SK-N-SH (cell line): ENCODE measurements around the gene AFG3L2. TPM values are rescaled to one million over a fixed set of nuclear protein-coding genes. Genes with fewer than 3 reads are reported as not detected.

Experiments used
- CTCF ChIA-PET: fragments of 300-600, 350-600 bp; formaldehyde crosslinking; extraction: SDS; loops from one replicate; lab custom pipeline; 2021; lab: Yijun Ruan, JAX
- POLR2A ChIA-PET: fragments of 350-600 bp; sonication (Branson Sonifier 250); formaldehyde crosslinking; extraction: SDS; loops from one replicate; lab custom pipeline; 2020; ENCODE audit warnings: antibody characterized with exemption, inconsistent platforms; lab: Yijun Ruan, JAX
- DNase-seq: peaks from one replicate; pipeline ENCODE4 v3.0.0; 2012
- H2AFZ ChIP-seq: fragments of 200-600 bp; sonication (generic); 2 replicates; pipeline ENCODE4 v1.8.1; 2016; ENCODE audit warnings: antibody characterized with exemption, mild to moderate bottlenecking, low read depth
- H3F3A ChIP-seq: fragments of 200-600 bp; sonication (generic); replicated peaks from 2 replicates; pipeline ENCODE3; 2016; ENCODE audit warnings: antibody characterized with exemption, mild to moderate bottlenecking; ENCODE audit not compliant: insufficient read depth
- H3K27ac ChIP-seq, 2 experiments: fragments of 200-500 bp in 1 of 2; fragments of 200-600 bp in 1 of 2; sonication (Bioruptor generic) in 1 of 2; sonication (generic), shearing (Covaris generic) in 1 of 2; 2 replicates each; pipeline versions ENCODE4 v1.5.1 to v1.6.1; 2014 to 2016; ENCODE audit warnings: low read depth in 2 of 2, inconsistent platforms in 1 of 2, low read length in 1 of 2, mild to moderate bottlenecking in 1 of 2, mixed read lengths in 1 of 2
- H3K27me3 ChIP-seq: fragments of 200-600 bp; sonication (generic), shearing (Covaris generic); 2 replicates; pipeline ENCODE4 v1.6.1; 2016; ENCODE audit warnings: mixed run types; ENCODE audit not compliant: insufficient read depth
- H3K36me3 ChIP-seq, 2 experiments: fragments of 200-500 bp in 1 of 2; fragments of 200-600 bp in 1 of 2; sonication (Bioruptor generic) in 1 of 2; sonication (generic) in 1 of 2; replicated peaks in 1 of 2; 2 replicates each; pipeline versions ENCODE3 to v1.5.1; 2014 to 2016; ENCODE audit warnings: low read length in 1 of 2, mild to moderate bottlenecking in 1 of 2; ENCODE audit not compliant: insufficient read depth in 2 of 2, control insufficient read depth in 1 of 2
- H3K4me1 ChIP-seq, 2 experiments: fragments of 200-500 bp in 1 of 2; fragments of 200-600 bp in 1 of 2; sonication (Bioruptor generic) in 1 of 2; sonication (generic), shearing (Covaris generic) in 1 of 2; 2 replicates each; pipeline versions ENCODE4 v1.5.1 to v1.6.1; 2014 to 2016; ENCODE audit warnings: low read depth in 1 of 2, low read length in 1 of 2, mixed run types in 1 of 2; ENCODE audit not compliant: insufficient read depth in 2 of 2, control insufficient read depth in 1 of 2
- H3K4me2 ChIP-seq: fragments of 200-600 bp; sonication (generic), shearing (Covaris generic); 2 replicates; pipeline ENCODE4 v1.6.1; 2017; ENCODE audit warnings: mixed run types
- H3K4me3 ChIP-seq, 2 experiments: fragments of 200-500 bp in 1 of 2; fragments of 200-600 bp in 1 of 2; sonication (Bioruptor generic) in 1 of 2; sonication (generic), shearing (Covaris generic) in 1 of 2; 2 replicates each; pipeline versions ENCODE4 v1.5.1 to v1.8.1; 2014 to 2016; ENCODE audit warnings: low read depth in 2 of 2, inconsistent platforms in 1 of 2, low read length in 1 of 2, mild to moderate bottlenecking in 1 of 2, mixed read lengths in 1 of 2, moderate library complexity in 1 of 2
- H3K79me2 ChIP-seq: fragments of 200-600 bp; sonication (generic); 2 replicates; pipeline ENCODE4 v1.8.1; 2017; ENCODE audit warnings: mild to moderate bottlenecking; ENCODE audit not compliant: insufficient read depth
- H3K9ac ChIP-seq: fragments of 200-600 bp; sonication (generic); 2 replicates; pipeline ENCODE4 v1.6.1; 2017; ENCODE audit warnings: mixed run types
- H3K9me2 ChIP-seq: fragments of 200-600 bp; sonication (generic); 2 replicates; pipeline ENCODE4 v1.6.1; 2017; ENCODE audit warnings: mixed run types
- H3K9me3 ChIP-seq: fragments of 200-600 bp; sonication (generic); 2 replicates; pipeline ENCODE4 v1.6.1; 2017; ENCODE audit warnings: mixed run types, mild to moderate bottlenecking, moderate library complexity
- H4K20me1 ChIP-seq: fragments of 200-600 bp; sonication (generic); 2 replicates; pipeline ENCODE4 v1.6.1; 2017; ENCODE audit warnings: mild to moderate bottlenecking, mixed run types; ENCODE audit not compliant: insufficient read depth
- EP300 ChIP-seq, 2 experiments: IDR thresholded peaks; 2 replicates each; pipeline versions ENCODE4 v1.4.0 to v1.6.1; 2012; ENCODE audit warnings: borderline replicate concordance in 1 of 2, low read depth in 1 of 2, low read length in 1 of 2
- EZH2phosphoT487 ChIP-seq: fragments of 200-600 bp; sonication (generic); IDR thresholded peaks from 2 replicates; pipeline ENCODE4 v1.6.1; 2017; ENCODE audit warnings: low read depth, mixed run types, mild to moderate bottlenecking, antibody characterized with exemption, moderate library complexity, borderline replicate concordance
- GABPA ChIP-seq: IDR thresholded peaks from 2 replicates; pipeline ENCODE4 v1.4.0; 2012; ENCODE audit warnings: low read depth, mild to moderate bottlenecking
- GATA2 ChIP-seq: sonication (generic); formaldehyde crosslinking; IDR thresholded peaks from 2 replicates; pipeline ENCODE4 v1.5.0; 2020; ENCODE audit warnings: mild to moderate bottlenecking, missing genetic modification reagents
- JUND ChIP-seq: IDR thresholded peaks from 2 replicates; pipeline ENCODE4 v1.4.0; 2012
- MXI1 ChIP-seq: IDR thresholded peaks from 2 replicates; pipeline ENCODE4 v1.6.1; 2012; ENCODE audit warnings: mild to moderate bottlenecking, low read depth, low read length, improper control_type of control experiment
- RAD21 ChIP-seq: IDR thresholded peaks from 2 replicates; pipeline ENCODE4 v1.6.1; 2012; ENCODE audit warnings: mild to moderate bottlenecking, low read length
- RCOR1 ChIP-seq: fragments of 150-350 bp; IDR thresholded peaks from 2 replicates; pipeline ENCODE4 v1.6.1; 2017; ENCODE audit warnings: antibody characterized with exemption, low read length
- RFX5 ChIP-seq: IDR thresholded peaks from 2 replicates; pipeline ENCODE4 v1.6.1; 2012; ENCODE audit warnings: mild to moderate bottlenecking, improper control_type of control experiment, low read length
- TAF1 ChIP-seq: IDR thresholded peaks from 2 replicates; pipeline ENCODE4 v1.6.1; 2012; ENCODE audit warnings: low read depth, mild to moderate bottlenecking, low read length, moderate library complexity, borderline replicate concordance
- TEAD4 ChIP-seq: IDR thresholded peaks from 2 replicates; pipeline ENCODE4 v1.4.0; 2012; ENCODE audit warnings: mild to moderate bottlenecking, borderline replicate concordance; ENCODE audit not compliant: insufficient read depth
- WGBS: methylation state at CpG from one replicate; pipeline ENCODE4 v1.1.6; 2017; ENCODE audit warnings: low lambda C conversion rate; 5-methylcytosine and 5-hydroxymethylcytosine counted together
- polyA plus RNA-seq, 3 experiments: library from polyadenylated mRNA; depleted of rRNA; stranded (reverse); fragments of >200 nt; gene quantifications; 2 replicates each; pipeline ENCODE4 v1.2.3, GENCODE V29; 2012
- TF ChIP-seq, protein P1 (sequence below): fragments of 150-350 bp; IDR thresholded peaks from 2 replicates; pipeline ENCODE4 v1.6.1; 2017; ENCODE audit warnings: antibody characterized with exemption, low read length, low read depth, borderline replicate concordance
- TF ChIP-seq, protein P2 (sequence below): IDR thresholded peaks from 2 replicates; pipeline ENCODE4 v1.4.0; 2012; ENCODE audit warnings: low read depth, borderline replicate concordance
- TF ChIP-seq, protein P3 (sequence below): IDR thresholded peaks from 2 replicates; pipeline ENCODE4 v1.6.1; 2012; ENCODE audit warnings: mild to moderate bottlenecking, low read depth, low read length, moderate library complexity
- TF ChIP-seq, protein P4 (sequence below): fragments of 150-350 bp; IDR thresholded peaks from 2 replicates; pipeline ENCODE4 v1.6.1; 2016; ENCODE audit warnings: mild to moderate bottlenecking, low read depth, low read length

The AFG3L2 gene
- polyA plus RNA-seq, 1 of the 3 experiments (the other 2 are of a cell fraction) = 26.0 TPM

DNA sequence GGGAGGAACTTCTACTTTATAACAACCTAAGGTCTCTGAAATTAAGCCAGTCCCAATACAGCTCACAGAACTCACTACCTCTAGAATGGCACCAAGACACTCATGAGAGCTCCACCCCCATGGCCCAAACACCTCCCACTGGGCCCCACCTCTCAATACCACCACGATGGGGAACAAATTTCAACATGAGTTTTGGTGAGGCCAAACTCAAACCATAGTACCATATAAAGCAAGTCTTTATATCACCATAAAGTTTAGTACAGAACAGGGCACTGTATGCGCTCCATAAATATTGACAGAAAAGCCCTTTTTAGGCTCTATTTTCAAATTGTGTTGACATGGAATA lies 3.3 kb downstream of the AFG3L2 start:
- no peaks in the 10 kb centered on the region for H3K9me2 ChIP-seq
- H3K4me1 ChIP-seq = peaks cover 3 to 16% of the 10 kb centered on the region in 2 experiments; a peak in 2 of 4 replicates
- H3K9me3 ChIP-seq = no peaks in the 10 kb centered on the region
- WGBS = 72% methylated on average over 2 of the region's 2 CpGs
- H3K4me2 ChIP-seq = no peak overlapping the region
- peaks cover 8% of the 10 kb centered on the region for H3F3A ChIP-seq
- DNase-seq = no peak
- H4K20me1 ChIP-seq = peaks cover 35% of the 10 kb centered on the region
- H3K4me3 ChIP-seq = no peak overlapping the region
- peaks cover 79% of the 10 kb centered on the region for H3K79me2 ChIP-seq
- no peak overlapping the region for H3K9ac ChIP-seq
- TF ChIP-seq RFX5 (no peak), EP300 (IDR thresholded peaks at IDR 0.05; ENCODE audit: borderline replicate concordance in 1 of 2, low read depth in 1 of 2, low read length in 1 of 2) (no peak), TEAD4 (no peak), EZH2phosphoT487 (no peak), RCOR1 (no peak), TAF1 (no peak)
- TF ChIP-seq, protein P1, sequence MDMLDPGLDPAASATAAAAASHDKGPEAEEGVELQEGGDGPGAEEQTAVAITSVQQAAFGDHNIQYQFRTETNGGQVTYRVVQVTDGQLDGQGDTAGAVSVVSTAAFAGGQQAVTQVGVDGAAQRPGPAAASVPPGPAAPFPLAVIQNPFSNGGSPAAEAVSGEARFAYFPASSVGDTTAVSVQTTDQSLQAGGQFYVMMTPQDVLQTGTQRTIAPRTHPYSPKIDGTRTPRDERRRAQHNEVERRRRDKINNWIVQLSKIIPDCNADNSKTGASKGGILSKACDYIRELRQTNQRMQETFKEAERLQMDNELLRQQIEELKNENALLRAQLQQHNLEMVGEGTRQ = no peak
- TF ChIP-seq, protein P2, sequence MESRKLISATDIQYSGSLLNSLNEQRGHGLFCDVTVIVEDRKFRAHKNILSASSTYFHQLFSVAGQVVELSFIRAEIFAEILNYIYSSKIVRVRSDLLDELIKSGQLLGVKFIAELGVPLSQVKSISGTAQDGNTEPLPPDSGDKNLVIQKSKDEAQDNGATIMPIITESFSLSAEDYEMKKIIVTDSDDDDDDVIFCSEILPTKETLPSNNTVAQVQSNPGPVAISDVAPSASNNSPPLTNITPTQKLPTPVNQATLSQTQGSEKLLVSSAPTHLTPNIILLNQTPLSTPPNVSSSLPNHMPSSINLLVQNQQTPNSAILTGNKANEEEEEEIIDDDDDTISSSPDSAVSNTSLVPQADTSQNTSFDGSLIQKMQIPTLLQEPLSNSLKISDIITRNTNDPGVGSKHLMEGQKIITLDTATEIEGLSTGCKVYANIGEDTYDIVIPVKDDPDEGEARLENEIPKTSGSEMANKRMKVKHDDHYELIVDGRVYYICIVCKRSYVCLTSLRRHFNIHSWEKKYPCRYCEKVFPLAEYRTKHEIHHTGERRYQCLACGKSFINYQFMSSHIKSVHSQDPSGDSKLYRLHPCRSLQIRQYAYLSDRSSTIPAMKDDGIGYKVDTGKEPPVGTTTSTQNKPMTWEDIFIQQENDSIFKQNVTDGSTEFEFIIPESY = no peak
- ChIA-PET POLR2A (no interaction called here), CTCF (interaction anchor here (0.7 to 1.3 kb wide), 3 partner anchors 13 to 137 kb away, joined by 3 to 4 read pairs (median 4); no protein-coding TSS in a partner anchor)
- no peak overlapping the region for H3K27ac ChIP-seq
- H3K36me3 ChIP-seq = peaks cover 2 to 9% of the 10 kb centered on the region in 2 experiments
- no peak overlapping the region for H2AFZ ChIP-seq
- no peaks in the 10 kb centered on the region for H3K27me3 ChIP-seq

DNA sequence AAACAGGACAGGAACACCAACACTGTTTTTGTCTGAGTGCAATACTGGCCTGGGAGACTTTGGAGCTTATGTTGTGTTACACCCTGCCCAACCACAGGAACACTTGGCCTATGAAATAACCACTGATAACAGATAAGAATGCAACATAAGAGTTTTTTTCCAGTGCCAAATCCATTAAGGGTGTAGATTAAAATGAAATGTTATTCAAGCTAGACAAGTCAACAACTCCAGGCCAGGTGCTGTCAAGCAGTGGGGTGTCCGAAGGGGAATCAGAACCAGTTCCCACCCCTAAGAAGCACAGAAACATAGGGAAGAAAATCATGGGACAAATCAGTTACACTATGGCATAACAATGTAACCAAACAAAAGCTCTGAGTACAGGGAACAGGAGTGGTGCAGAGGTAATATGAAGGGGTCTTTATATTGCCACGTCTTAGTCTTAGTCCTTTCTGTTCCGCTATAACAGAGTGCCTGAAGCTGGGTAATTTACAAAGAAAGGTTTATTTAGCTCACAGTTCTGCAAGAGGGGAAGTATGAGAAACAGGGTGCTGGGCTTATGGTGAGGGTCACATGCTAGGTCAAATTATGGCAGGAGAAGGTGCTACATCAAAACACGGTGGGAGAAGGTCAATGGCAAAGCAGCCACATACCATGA lies 3.8 kb downstream of the AFG3L2 start:
- Histone ChIP-seq H4K20me1 (peaks cover 35% of the 10 kb centered on the region), H3K79me2 (peaks cover 83% of the 10 kb centered on the region), H3K4me3 (no peak overlapping the region), H3K9me3 (no peaks in the 10 kb centered on the region), H3K4me1 (peaks cover 3 to 16% of the 10 kb centered on the region in 2 experiments; a peak in 2 of 4 replicates), H3F3A (peaks cover 8% of the 10 kb centered on the region), H3K9ac (no peak overlapping the region), H3K36me3 (peaks cover 2 to 12% of the 10 kb centered on the region in 2 experiments), H3K27ac (0 out of 4 replicates have a peak overlapping the region, but pooled peaks of 1 of the 2 experiments have one; percentile 8), H2AFZ (no peak overlapping the region), H3K9me2 (no peaks in the 10 kb centered on the region), H3K27me3 (no peaks in the 10 kb centered on the region), H3K4me2 (no peak overlapping the region)
- 92% methylated on average over 4 of the region's 4 CpGs for WGBS
- POLR2A ChIA-PET = no interaction called here
- CTCF ChIA-PET = interaction anchor here (0.7 to 1.3 kb wide), 3 partner anchors 13 to 137 kb away, joined by 3 to 4 read pairs (median 4); no protein-coding TSS in a partner anchor
- TF ChIP-seq GABPA (no peak), GATA2 (CRISPR knock-in tag) (no peak), MXI1 (no peak), JUND (no peak), RAD21 (no peak), RCOR1 (no peak)
- TF ChIP-seq, protein P3, sequence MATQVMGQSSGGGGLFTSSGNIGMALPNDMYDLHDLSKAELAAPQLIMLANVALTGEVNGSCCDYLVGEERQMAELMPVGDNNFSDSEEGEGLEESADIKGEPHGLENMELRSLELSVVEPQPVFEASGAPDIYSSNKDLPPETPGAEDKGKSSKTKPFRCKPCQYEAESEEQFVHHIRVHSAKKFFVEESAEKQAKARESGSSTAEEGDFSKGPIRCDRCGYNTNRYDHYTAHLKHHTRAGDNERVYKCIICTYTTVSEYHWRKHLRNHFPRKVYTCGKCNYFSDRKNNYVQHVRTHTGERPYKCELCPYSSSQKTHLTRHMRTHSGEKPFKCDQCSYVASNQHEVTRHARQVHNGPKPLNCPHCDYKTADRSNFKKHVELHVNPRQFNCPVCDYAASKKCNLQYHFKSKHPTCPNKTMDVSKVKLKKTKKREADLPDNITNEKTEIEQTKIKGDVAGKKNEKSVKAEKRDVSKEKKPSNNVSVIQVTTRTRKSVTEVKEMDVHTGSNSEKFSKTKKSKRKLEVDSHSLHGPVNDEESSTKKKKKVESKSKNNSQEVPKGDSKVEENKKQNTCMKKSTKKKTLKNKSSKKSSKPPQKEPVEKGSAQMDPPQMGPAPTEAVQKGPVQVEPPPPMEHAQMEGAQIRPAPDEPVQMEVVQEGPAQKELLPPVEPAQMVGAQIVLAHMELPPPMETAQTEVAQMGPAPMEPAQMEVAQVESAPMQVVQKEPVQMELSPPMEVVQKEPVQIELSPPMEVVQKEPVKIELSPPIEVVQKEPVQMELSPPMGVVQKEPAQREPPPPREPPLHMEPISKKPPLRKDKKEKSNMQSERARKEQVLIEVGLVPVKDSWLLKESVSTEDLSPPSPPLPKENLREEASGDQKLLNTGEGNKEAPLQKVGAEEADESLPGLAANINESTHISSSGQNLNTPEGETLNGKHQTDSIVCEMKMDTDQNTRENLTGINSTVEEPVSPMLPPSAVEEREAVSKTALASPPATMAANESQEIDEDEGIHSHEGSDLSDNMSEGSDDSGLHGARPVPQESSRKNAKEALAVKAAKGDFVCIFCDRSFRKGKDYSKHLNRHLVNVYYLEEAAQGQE = no peak
- TF ChIP-seq, protein P4, sequence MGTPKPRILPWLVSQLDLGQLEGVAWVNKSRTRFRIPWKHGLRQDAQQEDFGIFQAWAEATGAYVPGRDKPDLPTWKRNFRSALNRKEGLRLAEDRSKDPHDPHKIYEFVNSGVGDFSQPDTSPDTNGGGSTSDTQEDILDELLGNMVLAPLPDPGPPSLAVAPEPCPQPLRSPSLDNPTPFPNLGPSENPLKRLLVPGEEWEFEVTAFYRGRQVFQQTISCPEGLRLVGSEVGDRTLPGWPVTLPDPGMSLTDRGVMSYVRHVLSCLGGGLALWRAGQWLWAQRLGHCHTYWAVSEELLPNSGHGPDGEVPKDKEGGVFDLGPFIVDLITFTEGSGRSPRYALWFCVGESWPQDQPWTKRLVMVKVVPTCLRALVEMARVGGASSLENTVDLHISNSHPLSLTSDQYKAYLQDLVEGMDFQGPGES = no peak
- DNase-seq = no peak
